Cardiac muscle cell (in vitro differentiated cells and primary cell): Measurements from ENCODE around the gene HSD17B1. TPM values are rescaled to one million over a fixed set of nuclear protein-coding genes. Genes with fewer than 3 reads are reported as not detected.

Experiments
- DNase-seq, 2 donors: peaks; one replicate each; pipeline versions ENCODE4 v3.0.0 to v3.0.0-alpha.2; 2010 to 2017; ENCODE audit warnings: low read depth in 1 of 2, low spot score in 1 of 2
- H3K27ac ChIP-seq: fragments of 200-600 bp; sonication (generic); 2 replicates; pipeline ENCODE4 v1.5.1; 2016
- H3K27me3 ChIP-seq: fragments of 200-600 bp; sonication (generic); 2 replicates; pipeline ENCODE4 v1.6.0; 2016; ENCODE audit warnings: control low read depth
- H3K36me3 ChIP-seq: fragments of 200-600 bp; sonication (generic); 2 replicates; pipeline ENCODE4 v1.5.1; 2016; ENCODE audit warnings: control low read depth
- H3K4me1 ChIP-seq: fragments of 200-600 bp; sonication (generic); 2 replicates; pipeline ENCODE4 v1.8.1; 2017; ENCODE audit warnings: low read depth, mild to moderate bottlenecking, mixed run types
- H3K4me3 ChIP-seq: fragments of 200-600 bp; sonication (generic); 2 replicates; pipeline ENCODE4 v1.5.1; 2016; ENCODE audit warnings: mild to moderate bottlenecking
- H3K9me3 ChIP-seq: fragments of 200-600 bp; sonication (generic); 2 replicates; pipeline ENCODE4 v1.5.1; 2017; ENCODE audit warnings: low read depth, mild to moderate bottlenecking, control low read depth
- polyA plus RNA-seq: library from polyadenylated mRNA; unstranded; fragments of >200 nt; fragmentation: Nextera tagmentation; extraction: Ambion mirVana; gene quantifications from 2 replicates; pipeline ENCODE4 v1.2.1, GENCODE V29; 2016
- total RNA-seq: library from RNA; depleted of rRNA; stranded (reverse); fragments of >200 nt; gene quantifications from 2 replicates; pipeline ENCODE4 v1.2.3, GENCODE V29; 2016
- TF ChIP-seq, protein P1 (sequence below): IDR thresholded peaks from 2 replicates; pipeline ENCODE4 v1.5.1; 2012; ENCODE audit warnings: low read depth, mild to moderate bottlenecking, low read length

Gene HSD17B1
- total and polyA plus RNA-seq, 2 experiments from 2014 or later, result 3.0 to 6.0 TPM

DNA sequence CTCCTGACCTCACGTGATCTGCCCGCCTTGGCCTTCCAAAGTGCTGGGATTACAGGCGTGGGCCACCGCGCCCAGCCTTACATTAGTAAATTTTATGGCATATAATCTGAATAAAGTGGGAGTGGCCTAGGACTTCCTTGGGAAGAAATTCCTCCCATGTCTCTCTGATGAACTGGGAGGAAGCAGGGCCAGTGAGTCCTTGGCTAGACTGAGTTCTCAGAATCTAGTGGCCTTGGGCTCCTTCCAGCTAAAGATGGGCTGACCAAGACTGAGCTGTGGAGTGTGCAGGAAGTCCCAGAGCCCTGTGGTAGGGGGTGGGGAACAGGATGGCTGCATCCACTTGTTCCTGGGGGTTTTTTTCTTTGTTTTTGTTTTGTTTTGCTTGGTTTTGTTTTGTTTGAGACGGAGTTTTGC lies 26.7 kb upstream of the HSD17B1 start:
- Histone ChIP-seq H3K4me1 (peaks cover 8% of the 10 kb centered on the region), H3K27ac (no peak overlapping the region), H3K27me3 (no peaks in the 10 kb centered on the region), H3K9me3 (no peaks in the 10 kb centered on the region), H3K36me3 (no peaks in the 10 kb centered on the region), H3K4me3 (no peak overlapping the region)
- TF ChIP-seq, protein P1, sequence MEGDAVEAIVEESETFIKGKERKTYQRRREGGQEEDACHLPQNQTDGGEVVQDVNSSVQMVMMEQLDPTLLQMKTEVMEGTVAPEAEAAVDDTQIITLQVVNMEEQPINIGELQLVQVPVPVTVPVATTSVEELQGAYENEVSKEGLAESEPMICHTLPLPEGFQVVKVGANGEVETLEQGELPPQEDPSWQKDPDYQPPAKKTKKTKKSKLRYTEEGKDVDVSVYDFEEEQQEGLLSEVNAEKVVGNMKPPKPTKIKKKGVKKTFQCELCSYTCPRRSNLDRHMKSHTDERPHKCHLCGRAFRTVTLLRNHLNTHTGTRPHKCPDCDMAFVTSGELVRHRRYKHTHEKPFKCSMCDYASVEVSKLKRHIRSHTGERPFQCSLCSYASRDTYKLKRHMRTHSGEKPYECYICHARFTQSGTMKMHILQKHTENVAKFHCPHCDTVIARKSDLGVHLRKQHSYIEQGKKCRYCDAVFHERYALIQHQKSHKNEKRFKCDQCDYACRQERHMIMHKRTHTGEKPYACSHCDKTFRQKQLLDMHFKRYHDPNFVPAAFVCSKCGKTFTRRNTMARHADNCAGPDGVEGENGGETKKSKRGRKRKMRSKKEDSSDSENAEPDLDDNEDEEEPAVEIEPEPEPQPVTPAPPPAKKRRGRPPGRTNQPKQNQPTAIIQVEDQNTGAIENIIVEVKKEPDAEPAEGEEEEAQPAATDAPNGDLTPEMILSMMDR, result no peak
- peak in 1 of 2 donors; percentile 58 for DNase-seq

DNA sequence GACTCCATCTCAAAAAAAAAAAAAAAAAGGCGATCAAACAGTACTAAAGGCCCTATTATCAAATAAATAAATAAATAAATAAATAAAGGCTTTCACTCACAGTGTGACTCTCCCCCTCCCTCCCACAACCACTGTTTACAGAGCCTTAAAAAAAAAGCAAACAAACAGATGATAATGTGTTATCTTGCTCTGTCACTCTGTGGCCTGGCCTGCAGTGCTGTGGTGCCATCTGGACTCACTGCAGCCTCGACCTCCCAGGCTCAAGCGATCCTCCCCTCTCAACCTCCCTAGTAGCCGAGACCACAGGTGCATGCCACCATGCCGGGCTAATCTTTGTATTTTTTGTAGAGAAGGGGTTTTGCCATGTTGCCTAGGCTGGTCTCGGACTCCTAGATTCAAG lies 24.8 kb upstream of the HSD17B1 start:
- H3K9me3 ChIP-seq, result no peaks in the 10 kb centered on the region
- H3K36me3 ChIP-seq, result no peaks in the 10 kb centered on the region
- DNase-seq, result no peak
- no peak overlapping the region for H3K4me3 ChIP-seq
- H3K4me1 ChIP-seq, result peaks cover 5% of the 10 kb centered on the region
- H3K27ac ChIP-seq, result no peak overlapping the region
- TF ChIP-seq, protein P1, result no peak
- no peaks in the 10 kb centered on the region for H3K27me3 ChIP-seq

- Histone ChIP-seq H3K27me3 (no peaks in the 10 kb centered on the region), H3K36me3 (no peaks in the 10 kb centered on the region), H3K4me1 (no peaks in the 10 kb centered on the region), H3K9me3 (no peaks in the 10 kb centered on the region), H3K27ac (no peak overlapping the region), H3K4me3 (no peak overlapping the region)
- TF ChIP-seq, protein P1, result no peak
- no peak for DNase-seq
These were observed 23.7 kb upstream of the HSD17B1 start for GRCh38 chr17:42529061-42529460.

DNA sequence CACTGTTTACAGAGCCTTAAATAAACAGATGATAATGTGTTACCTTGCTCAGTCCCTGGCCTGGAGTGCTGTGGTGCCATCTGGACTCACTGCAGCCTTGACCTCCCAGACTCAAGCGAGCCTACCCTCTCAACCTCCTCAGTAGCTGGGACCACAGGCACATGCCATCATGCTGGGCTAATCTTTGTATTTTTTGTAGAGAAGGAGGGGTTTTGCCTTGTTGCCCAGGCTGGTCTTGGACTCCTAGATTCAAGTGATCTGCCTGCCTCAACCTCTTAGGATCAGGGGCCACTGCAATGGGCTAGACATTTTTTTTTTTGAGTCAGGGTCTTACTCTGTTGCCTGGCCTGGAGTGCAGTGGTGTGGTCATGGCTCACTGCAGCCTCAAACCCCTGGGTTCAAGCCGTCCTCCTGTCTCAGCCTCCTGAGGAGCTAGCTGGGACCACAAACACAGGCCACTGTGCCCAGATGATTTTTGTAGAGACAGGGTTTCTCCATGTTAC lies 21.7 kb upstream of the HSD17B1 start:
- TF ChIP-seq, protein P1, result no peak

DNA sequence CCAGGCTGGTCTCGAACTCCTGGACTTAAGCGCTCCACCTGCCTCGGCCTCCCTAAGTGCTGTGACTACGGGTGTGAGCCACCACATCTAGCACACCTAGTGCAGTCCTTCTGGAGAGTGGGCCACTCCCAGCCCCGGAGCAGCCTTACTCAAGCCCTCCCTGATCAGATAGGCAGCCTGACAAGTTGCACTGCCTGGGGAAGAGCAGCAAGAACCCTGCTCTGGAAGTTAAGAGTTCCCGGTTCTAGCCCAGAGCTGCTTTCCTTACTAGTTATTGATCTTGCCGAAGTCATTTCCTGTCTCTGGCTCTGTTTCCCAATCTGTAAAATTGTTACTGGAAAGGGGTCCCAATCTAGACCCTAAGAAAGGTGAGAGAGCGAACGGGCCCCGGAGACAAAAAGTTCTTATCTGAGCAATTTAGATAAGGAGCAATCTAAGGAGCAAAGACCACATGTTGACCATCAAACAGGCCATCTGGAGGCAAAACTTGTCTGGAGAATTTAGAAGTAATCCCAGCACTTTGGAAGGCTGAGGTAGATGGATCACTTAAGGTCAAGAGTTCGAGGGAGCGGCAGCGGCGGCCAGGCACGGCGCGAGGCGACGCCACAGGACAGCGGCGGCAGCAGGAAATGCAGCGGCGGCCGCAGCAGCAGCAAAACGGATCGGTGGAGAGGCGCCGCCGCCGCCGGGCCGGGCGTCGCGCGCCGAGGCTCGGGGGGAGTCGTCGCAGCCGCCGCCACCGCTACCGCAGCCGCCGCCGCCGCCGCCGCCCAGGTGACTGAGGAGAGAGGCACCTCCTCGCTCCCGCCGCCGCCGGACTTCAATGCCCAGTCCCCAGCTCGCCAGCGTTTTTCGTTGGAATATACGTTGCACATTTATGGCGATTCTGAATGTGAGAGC lies 21.0 kb upstream of the HSD17B1 start:
- peaks cover 2% of the 10 kb centered on the region for H3K4me1 ChIP-seq
- no peak overlapping the region for H3K27ac ChIP-seq
- H3K9me3 ChIP-seq, result no peaks in the 10 kb centered on the region
- no peaks in the 10 kb centered on the region for H3K27me3 ChIP-seq
- H3K4me3 ChIP-seq, result peak overlapping the region; percentile 30
- TF ChIP-seq, protein P1, result peak; percentile 37
- H3K36me3 ChIP-seq, result no peaks in the 10 kb centered on the region
- DNase-seq, result peak; percentile 48 to 76

More for the DNA sequence above, 21.7 kb upstream of the HSD17B1 start:
- Histone ChIP-seq H3K27me3 (no peaks in the 10 kb centered on the region), H3K27ac (no peak overlapping the region), H3K36me3 (no peaks in the 10 kb centered on the region), H3K4me1 (peaks cover 2% of the 10 kb centered on the region), H3K4me3 (no peak overlapping the region), H3K9me3 (no peaks in the 10 kb centered on the region)
- no peak for DNase-seq
